Prostate gland (tissue), 2 donors: ENCODE data around the gene METTL2A. TPM values are rescaled to one million over a fixed set of nuclear protein-coding genes. Genes with fewer than 3 reads are reported as not detected.
"Not testable (repeated sequence)": the region's sequence is repeated elsewhere in the genome, so short reads cannot be mapped to it uniquely, and the experiment has no call there.

ENCODE experiments used
- DNase-seq: peaks from one replicate; pipeline ENCODE4 v3.0.0-alpha.2; 2019; ENCODE audit warnings: low spot score
- H3K27ac ChIP-seq, 2 donors: fragments of 200-600 bp; sonication (generic); 2 replicates each; pipeline ENCODE4 v1.5.1; 2017 to 2019
- H3K27me3 ChIP-seq: fragments of 200-600 bp; sonication (generic); replicated peaks from 2 replicates; pipeline ENCODE4 v1.5.1; 2019; ENCODE audit not compliant: insufficient read depth
- H3K36me3 ChIP-seq, 2 donors: fragments of 200-600 bp; sonication (generic); 1 replicate in 1 of 2; 2 replicates in 1 of 2; pipeline versions ENCODE4 v1.5.1 to v1.8.1; 2017 to 2019
- H3K4me1 ChIP-seq: fragments of 200-600 bp; sonication (generic); replicated peaks from 2 replicates; pipeline ENCODE4 v1.5.1; 2019
- H3K4me3 ChIP-seq, 2 donors: fragments of 200-600 bp; sonication (generic); 2 replicates each; pipeline ENCODE4 v1.5.1; 2017 to 2019
- H3K9me3 ChIP-seq: fragments of 200-600 bp; sonication (generic); 2 replicates; pipeline ENCODE4 v1.5.1; 2017
- POLR2A ChIP-seq: fragments of 450-650 bp; IDR thresholded peaks from one replicate; pipeline ENCODE4 v1.6.1; 2016; ENCODE audit warnings: antibody characterized with exemption, mild to moderate bottlenecking
- POLR2AphosphoS5 ChIP-seq: sonication (generic); formaldehyde crosslinking; IDR thresholded peaks from one replicate; pipeline ENCODE4 v1.6.1; 2017; ENCODE audit warnings: antibody characterized with exemption
- WGBS: methylation state at CpG from one replicate; pipeline ENCODE4 v1.1.5; 2018; 5-methylcytosine and 5-hydroxymethylcytosine counted together
- intact Hi-C: fragments of 100-400 bp; cut with DNase I; formaldehyde crosslinking; loops from one replicate; pipeline ENCODE4 v1.14.2; 2022
- total RNA-seq, 2 donors: library from RNA; depleted of rRNA; stranded (reverse); fragments of >200 nt; gene quantifications; one replicate each; pipeline ENCODE4 v1.1.0, GENCODE V29; 2016
- TF ChIP-seq, protein P1 (sequence below), 4 experiments: fragments of 200-600 bp in 2 of 4; fragments of 450-650 bp in 2 of 4; sonication (generic) in 2 of 4; IDR thresholded peaks; 1 replicate in 3 of 4; 2 replicates in 1 of 4; pipeline ENCODE4 v1.5.1; 2016 to 2019; ENCODE audit warnings: antibody characterized with exemption in 4 of 4, mild to moderate bottlenecking in 2 of 4, moderate library complexity in 2 of 4

Gene METTL2A
- total RNA-seq, 2 donors from 2014 or later: 17.3 to 20.7 TPM

- 87% methylated on average over 1 of the region's 1 CpG for WGBS
- intact Hi-C loops: no loop called here
- TF ChIP-seq POLR2A: no peak
- TF ChIP-seq POLR2AphosphoS5: no peak
- TF ChIP-seq, protein P1, sequence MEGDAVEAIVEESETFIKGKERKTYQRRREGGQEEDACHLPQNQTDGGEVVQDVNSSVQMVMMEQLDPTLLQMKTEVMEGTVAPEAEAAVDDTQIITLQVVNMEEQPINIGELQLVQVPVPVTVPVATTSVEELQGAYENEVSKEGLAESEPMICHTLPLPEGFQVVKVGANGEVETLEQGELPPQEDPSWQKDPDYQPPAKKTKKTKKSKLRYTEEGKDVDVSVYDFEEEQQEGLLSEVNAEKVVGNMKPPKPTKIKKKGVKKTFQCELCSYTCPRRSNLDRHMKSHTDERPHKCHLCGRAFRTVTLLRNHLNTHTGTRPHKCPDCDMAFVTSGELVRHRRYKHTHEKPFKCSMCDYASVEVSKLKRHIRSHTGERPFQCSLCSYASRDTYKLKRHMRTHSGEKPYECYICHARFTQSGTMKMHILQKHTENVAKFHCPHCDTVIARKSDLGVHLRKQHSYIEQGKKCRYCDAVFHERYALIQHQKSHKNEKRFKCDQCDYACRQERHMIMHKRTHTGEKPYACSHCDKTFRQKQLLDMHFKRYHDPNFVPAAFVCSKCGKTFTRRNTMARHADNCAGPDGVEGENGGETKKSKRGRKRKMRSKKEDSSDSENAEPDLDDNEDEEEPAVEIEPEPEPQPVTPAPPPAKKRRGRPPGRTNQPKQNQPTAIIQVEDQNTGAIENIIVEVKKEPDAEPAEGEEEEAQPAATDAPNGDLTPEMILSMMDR (IDR thresholded peaks at IDR 0.05): no peak
These were observed 30.8 kb upstream of the METTL2A start for GRCh38 chr17:62392908-62393307.

GRCh38 chr17:62398891-62399290, 24.8 kb upstream of the METTL2A start:
- no peak overlapping the region for H3K27ac ChIP-seq
- H3K27me3 ChIP-seq: no peaks in the 10 kb centered on the region
- H3K9me3 ChIP-seq: no peaks in the 10 kb centered on the region
- no peaks in the 10 kb centered on the region for H3K36me3 ChIP-seq
- H3K4me1 ChIP-seq: no peaks in the 10 kb centered on the region
- TF ChIP-seq, protein P1 (IDR thresholded peaks at IDR 0.05): no peak
- TF ChIP-seq POLR2AphosphoS5: no peak
- TF ChIP-seq POLR2A: no peak
- 85% methylated on average over 1 of the region's 1 CpG for WGBS
- no peak overlapping the region for H3K4me3 ChIP-seq
- intact Hi-C loops: no loop called here
- DNase-seq: no peak

More at GRCh38 chr17:62392908-62393307, 30.8 kb upstream of the METTL2A start:
- no peak overlapping the region for H3K4me3 ChIP-seq
- DNase-seq: no peak
- no peaks in the 10 kb centered on the region for H3K9me3 ChIP-seq
- H3K36me3 ChIP-seq: no peaks in the 10 kb centered on the region
- H3K27ac ChIP-seq: no peak overlapping the region
- H3K27me3 ChIP-seq: no peaks in the 10 kb centered on the region
- no peaks in the 10 kb centered on the region for H3K4me1 ChIP-seq

GRCh38 chr17:62405451-62405850, 18.2 kb upstream of the METTL2A start:
- Histone ChIP-seq H3K9me3 (no peaks in the 10 kb centered on the region), H3K27me3 (no peaks in the 10 kb centered on the region), H3K4me3 (no peak overlapping the region), H3K27ac (no peak overlapping the region), H3K36me3 (no peaks in the 10 kb centered on the region), H3K4me1 (no peaks in the 10 kb centered on the region)
- no peak for DNase-seq
- no peak for TF ChIP-seq POLR2AphosphoS5
- TF ChIP-seq, protein P1 (IDR thresholded peaks at IDR 0.05): no peak
- TF ChIP-seq POLR2A: no peak
- WGBS: 52% methylated on average over 2 of the region's 2 CpGs
- intact Hi-C loops: no loop called here

GRCh38 chr17:62413090-62413489, 10.6 kb upstream of the METTL2A start:
- H3K36me3 ChIP-seq, H3K4me3 ChIP-seq, H3K9me3 ChIP-seq, intact Hi-C loops, H3K4me1 ChIP-seq, DNase-seq, H3K27me3 ChIP-seq, H3K27ac ChIP-seq: not testable (repeated sequence)
- 84% methylated on average over 1 of the region's 1 CpG for WGBS

DNA sequence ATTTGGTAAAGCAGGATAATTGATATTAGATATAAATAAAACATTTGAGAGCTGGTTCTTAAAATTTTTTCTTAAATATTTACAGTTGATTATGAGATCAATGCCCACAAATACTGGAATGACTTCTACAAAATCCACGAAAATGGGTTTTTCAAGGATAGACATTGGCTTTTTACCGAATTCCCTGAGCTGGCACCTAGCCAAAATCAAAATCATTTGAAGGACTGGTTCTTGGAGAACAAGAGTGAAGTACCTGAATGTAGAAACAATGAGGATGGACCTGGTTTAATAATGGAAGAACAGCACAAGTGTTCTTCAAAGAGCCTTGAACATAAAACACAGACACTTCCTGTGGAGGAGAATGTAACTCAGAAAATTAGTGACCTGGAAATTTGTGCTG, 2.5 kb downstream of the METTL2A start:
- intact Hi-C loops: not testable (repeated sequence)

DNA sequence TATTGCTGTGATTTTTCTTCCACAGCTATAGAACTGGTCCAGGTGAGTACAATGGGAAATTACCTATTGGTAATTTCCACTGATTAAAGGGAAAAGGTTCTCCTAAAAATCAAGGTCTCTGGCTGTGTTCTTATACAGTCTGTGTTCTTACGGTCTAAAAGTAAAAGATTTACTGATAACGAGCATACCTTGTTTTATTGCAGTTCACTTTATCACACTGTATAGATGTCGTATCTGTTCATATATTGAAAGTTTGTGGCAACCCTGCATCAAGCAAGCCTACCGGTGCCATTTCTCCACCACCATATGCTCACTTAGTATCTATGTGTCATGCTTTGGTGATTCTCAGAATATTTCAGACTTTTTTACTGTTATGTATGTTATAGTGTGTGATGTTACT, 11.6 kb downstream of the METTL2A start:
- H3K9me3 ChIP-seq, H3K27ac ChIP-seq, H3K4me3 ChIP-seq, H3K27me3 ChIP-seq, H3K4me1 ChIP-seq, intact Hi-C loops, H3K36me3 ChIP-seq, DNase-seq: not testable (repeated sequence)
- WGBS: 83% methylated on average over 4 of the region's 4 CpGs

More for the DNA sequence above, 2.5 kb downstream of the METTL2A start:
- WGBS: 77% methylated on average over 2 of the region's 2 CpGs
- H3K27ac ChIP-seq, H3K4me3 ChIP-seq, H3K4me1 ChIP-seq, DNase-seq, H3K27me3 ChIP-seq, H3K9me3 ChIP-seq, H3K36me3 ChIP-seq: not testable (repeated sequence)

DNA sequence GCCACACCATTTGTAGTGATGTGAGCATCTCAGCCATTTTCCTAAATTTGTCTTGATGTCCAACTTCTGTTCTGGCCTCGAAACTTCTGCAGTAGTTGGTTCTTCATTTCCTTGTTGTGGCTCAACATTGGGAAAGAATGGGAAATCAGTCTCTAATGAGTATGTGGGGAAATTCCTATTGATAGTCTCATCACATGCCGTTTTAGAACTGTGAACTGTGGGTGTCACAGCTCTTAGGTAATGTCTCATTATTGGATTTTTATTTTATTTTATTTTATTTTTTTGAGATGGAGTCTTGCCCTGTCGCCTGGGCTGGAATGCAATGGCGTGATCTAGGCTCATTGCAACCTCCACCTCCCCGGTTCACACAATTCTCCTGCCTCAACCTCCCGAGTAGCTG, 17.5 kb downstream of the METTL2A start:
- H3K27ac ChIP-seq, H3K36me3 ChIP-seq, H3K4me3 ChIP-seq, intact Hi-C loops, H3K4me1 ChIP-seq, H3K27me3 ChIP-seq, H3K9me3 ChIP-seq, DNase-seq: not testable (repeated sequence)
- WGBS: 95% methylated on average over 6 of the region's 6 CpGs
